NCI-H69 (cell line): ENCODE results near the gene RAPGEF3.

Source experiments
- DNase-seq: peaks from one replicate; lab custom pipeline; 2025; lab: John Stamatoyannopoulos, UW

The RAPGEF3 gene

DNA sequence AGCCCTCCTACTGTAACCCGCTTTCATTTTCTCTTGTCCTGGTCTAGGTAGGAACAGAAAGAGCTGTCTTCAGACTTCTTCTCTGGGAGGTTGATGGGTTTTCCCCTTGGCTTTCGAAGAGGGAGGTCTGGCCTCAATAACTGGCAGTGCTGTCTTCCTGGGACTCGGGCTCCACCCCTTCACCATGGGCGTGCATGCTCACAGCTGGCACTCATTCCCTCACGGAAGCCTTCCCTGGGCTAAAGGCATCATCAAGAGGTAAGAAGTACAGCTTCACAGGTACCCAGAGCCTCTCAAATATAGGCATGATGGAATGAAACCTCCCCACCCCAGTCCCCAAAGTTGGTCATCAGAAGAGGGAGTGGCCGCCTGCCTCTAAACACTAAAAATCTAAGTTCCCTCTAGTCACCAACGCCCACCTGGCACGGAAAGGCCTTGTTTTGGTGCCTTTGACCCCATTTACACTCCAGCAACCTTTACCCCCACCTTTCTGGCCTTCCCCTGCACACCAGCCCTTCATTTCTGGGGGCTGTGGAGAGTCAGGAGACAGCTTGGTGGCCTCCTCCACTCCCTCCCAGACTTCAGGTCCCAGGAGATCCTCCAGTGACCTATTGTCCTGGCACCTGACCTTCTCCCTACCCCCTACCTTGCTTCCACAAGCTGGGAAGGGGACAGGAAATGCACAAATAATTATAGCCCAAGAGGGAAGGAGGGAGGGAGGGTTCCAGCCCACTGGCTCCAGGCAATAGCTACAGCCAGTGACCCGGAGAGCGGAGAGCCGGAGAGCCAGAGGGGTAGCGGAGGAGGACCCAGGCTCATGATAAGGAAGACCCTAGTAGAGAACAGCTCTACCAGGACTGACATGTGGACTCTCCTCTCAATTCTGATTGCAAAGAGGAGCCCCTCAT is 2.8 kb downstream of the RAPGEF3 start:
- DNase-seq: peak; percentile 57

DNA sequence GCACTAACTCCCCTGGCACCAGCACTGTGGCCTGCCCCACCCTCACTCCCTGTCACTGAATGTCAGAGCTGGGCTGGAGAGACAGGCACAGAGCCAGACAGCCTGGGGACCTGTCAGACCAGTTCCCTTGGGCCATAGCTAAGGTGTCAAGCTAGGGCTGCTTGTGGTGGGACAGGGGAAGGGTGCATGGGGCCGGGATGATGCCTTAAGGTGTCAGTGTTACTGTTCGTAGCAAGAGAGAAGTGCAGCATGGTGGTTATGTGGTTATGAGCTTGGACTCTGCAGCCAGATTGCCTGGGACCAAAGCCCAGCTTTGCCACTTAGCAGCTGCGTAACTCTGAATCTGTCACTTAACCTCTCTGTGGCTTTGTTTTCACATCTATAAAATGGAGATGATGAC is 3.8 kb downstream of the RAPGEF3 start:
- DNase-seq: no peak

DNA sequence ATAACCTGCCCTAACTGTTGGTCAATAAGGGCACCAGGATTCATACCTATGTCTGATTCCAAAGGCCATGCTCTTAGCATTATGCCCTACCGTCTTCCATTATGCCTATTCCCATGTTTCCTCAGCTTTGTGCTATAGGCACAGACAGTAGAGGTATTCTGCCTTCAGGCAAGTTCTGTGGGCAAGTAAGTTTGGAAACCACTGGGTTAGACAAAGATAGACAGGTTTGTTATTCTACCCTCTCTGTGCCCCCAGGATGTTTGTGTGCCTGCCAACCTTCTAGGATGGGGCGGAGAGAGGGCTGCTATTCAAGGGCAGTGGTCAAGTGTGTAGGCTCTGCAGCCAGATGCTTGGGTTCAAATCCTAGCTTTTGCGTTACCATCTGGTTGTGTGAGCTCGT is 4.6 kb downstream of the RAPGEF3 start:
- DNase-seq: no peak

DNA sequence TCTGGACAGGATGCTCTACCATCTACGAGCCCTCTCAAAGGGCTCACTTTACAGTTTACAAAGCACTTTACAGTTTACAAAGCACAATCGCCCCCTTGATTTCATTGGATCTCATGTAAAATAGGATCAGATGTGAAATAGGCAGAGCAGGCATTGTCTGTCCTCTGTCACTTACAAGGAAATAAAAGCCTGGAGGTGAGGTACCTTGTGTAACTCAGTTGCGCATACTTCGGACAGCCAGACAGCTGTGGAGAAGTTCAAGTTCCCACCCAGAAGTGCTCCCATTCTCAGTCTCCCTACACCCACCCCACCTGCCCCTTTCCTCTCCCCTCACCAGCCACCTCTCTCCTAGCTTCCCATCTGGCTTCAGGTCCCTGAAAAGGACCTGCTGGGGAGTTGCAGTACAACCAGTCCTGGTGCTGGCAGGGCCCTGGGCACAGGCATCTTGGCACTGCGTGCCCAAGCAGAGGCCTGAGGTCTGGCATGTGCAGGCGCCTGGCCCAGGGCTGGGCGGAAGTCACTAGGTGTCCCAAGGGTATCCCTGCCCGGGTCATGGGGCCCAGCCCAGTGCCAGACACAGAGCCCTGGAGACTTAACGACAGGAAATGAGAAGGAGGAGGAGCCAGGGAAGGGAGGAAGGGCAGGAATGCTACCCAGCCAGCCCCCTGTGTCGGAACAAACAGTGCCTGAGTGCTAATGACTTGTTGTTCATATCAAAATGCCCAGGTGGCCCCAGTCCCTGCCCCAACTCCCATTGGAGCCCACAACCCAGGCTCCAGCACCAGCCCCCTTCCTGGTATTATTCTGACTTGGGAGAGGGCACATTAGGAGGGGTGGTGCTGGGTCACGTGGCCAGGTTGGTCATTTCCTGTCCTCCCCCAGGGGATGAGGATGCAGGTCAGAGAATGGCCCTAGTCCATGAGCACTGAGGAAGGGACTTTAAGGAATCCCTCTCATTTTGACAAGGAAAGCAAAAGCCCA is 5.4 kb downstream of the RAPGEF3 start:
- peak; percentile 85 for DNase-seq

DNA sequence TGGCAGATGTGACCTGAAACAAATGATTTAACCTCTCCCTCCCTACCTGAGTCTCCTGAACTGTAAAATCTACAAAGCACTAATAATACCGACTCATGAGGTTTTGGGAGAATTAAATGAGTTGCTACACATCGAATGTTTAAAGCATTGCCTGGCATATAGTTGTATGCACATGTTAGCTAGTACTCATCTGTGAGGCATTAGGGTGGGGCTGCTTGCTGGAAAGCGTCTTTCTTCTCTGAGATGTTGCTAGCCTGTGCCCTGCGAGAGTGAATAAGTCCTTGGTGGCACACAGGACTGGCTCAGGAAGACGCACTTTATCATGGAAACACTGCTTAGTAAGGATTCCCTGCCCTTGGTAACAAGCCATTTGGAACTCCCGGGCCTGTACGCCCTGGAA is 6.1 kb downstream of the RAPGEF3 start:
- no peak for DNase-seq

DNA sequence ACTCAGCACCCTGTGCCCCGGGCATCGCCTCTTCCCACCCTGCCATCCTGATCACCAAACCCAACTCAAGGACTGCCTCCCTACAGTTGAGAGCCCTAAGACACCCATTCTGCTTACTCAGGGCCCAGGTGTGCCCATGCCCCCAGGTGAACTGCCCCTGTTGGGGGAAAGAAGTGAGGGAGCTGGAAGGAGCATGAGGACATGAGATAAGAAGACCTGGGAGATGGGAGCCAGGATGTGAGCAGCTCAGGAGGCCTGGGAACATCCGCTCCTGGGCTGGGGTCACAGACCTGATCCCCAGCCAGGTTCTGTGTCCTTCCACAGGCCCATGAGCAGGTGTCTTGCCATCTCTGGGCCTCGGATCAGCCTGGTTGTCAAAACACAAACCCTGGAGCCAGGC is 6.6 kb downstream of the RAPGEF3 start:
- DNase-seq: no peak

DNA sequence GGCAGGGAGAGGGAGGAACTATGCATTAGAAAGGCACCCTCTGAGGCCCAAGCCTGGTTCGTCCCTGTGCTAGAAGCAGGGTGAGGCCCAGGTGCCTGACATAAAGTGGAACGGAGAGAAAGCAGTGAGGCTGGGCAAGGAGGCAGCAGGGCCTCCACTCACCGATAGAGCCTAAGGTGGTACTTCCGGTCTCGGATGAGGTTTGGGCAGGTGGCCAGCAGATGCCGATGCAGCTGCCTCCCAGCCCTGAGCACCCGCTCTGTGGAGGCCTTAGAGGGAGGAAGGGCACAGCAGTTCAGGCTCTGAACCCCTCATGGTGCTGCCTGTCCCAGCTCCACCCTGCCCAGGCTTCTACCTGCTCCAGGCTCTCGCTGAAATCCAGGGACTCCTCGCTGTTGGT is 7.1 kb downstream of the RAPGEF3 start:
- no peak for DNase-seq

DNA sequence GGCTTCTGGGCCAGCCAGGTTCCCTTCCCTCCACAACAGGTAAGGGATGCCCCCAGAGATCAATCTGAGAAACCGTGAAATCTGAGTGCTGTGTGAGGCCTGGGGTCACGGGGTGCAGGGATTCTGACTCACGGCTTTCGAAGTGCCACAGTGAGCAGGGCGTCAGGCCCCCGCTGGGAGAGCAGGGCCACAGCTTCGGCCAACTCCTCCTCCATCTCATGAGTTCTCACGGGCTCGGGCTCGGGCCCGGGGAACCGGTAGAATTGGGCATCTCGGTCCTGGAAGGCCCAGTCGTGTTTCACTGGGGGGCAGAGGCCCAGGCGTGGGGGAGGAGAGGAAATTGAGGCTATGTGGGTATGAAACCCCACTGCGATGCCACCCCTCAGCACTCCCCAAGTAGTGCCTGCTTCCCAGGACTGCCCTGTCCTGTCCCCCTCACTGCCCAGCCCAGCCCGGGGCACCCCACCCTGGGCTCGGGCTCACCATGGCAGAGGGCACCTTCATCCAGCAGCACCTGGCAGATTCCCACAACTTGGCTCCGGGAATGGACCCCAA is 7.7 kb downstream of the RAPGEF3 start:
- DNase-seq: no peak

DNA sequence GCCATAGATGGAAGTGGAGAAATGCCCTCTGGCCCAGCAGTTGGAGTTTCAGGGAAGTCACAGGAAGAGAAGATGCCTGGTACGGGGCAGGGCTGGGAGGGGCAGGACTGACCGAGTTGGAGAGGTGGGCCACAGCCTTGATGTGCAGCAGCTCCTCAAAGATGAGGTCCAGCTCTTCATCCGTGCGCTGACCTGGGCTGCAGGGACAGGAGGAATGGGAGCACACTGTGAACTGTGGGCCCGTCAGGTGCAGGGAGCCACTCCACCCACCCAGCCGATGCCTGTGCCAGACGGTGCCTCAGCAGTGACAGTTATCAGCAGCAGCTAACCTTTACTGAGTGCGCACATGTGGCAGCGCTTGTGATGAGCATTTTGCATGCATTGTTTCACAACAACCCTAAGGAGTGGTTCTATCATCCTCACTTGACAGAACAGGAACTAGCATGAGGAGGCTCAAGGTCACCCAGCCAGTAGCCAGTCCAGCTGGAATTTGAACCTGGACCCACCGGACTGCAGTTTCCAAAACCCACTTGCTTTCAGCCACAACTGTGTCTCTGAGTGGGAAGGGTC is 8.4 kb downstream of the RAPGEF3 start:
- no peak for DNase-seq

DNA sequence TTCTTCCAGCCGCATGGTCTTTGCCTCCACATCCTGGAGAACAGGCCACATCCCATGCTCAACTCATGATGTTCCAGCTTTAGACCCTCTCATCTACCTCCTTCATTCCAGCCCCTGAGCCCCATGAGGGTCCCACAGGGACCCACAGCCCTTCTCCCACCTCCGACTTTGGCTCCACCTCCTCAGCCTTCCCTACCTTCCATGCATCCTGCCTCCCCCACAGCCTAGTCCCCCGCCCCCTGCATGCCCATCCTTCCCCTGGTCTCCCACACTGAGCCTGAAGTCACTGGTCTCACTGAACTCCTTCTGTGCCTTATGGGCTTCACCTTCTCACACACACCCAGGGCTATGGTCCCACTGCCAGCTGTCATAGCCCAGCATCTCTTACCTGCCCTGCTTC is 9.8 kb downstream of the RAPGEF3 start:
- no peak for DNase-seq

DNA sequence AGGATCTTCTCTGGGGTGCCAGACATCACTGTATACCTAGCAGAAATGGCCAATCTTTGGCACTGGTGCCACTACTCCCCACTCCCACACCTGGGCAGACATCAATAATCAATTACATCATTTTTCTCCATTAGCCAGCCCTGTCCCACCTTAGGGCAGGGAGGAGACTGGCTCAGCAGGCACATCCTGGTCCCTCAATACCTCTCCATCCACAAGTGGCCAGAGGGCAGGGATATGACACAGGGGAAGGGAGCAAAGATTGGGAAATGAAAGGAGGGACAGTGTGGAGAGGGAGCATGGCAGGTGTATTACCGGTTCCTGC is 10.2 kb downstream of the RAPGEF3 start:
- no peak for DNase-seq

DNA sequence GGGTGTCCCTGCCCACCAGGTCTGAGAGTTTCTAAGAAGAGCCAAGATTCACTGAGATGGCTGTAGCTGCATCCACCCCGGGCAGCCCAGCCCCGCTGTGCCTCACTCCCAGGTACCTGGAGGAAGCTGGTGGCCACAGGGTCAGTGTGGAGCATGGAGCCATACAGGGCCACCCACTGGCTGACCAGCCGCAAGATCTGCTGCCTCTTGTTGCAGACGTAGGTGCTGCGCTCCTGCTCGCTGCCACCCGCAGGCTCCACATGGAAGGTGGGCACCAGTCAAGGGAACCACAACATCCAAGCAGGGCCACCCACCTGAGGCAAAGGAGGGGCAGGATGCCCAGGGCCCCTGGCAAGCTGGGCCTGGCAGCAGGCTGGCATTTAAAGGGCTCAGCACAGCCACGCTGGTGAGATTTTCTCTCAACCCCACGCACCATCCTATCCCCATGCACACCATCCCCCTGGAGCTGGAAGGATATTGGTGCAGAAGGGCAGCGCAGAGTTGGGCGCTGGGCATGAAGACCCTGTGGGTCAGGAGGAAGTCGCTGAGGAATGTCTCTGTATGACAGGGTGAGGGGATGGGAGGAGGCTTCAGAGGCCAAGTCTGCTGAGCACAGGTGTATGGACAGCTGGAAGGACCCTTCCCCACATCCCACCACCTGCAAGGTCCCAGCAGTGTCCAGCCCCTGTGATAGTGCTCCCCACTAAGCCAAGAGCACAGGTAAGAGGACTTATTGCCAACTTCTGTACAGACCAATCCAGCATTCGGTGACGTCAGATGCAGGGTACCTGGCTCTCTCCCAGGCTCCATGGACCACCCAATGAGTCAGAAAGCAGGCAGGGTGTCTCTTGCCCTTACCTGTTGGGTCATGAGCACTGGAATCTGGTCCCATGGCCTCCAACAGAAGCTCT is 10.8 kb downstream of the RAPGEF3 start:
- DNase-seq: no peak

DNA sequence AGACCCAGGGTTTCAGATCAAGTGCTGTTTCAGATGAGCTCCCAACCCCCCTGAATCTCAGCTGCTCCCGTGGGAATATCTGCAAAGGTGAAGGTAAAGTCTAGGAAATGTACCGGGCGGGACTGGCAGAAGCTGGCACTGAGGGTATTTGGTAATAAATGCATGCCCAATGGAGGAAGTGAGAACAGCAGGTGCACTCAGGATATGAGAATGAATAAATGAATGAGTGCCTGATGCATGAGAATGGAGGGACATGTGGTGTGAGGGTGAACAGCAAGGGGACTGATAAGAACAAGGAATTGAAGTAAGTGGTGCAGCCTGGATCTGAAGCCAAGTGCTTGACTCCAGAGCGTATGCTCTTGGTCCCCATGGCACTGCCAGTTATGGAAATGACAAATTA is 11.6 kb downstream of the RAPGEF3 start:
- peak; percentile 16 for DNase-seq

DNA sequence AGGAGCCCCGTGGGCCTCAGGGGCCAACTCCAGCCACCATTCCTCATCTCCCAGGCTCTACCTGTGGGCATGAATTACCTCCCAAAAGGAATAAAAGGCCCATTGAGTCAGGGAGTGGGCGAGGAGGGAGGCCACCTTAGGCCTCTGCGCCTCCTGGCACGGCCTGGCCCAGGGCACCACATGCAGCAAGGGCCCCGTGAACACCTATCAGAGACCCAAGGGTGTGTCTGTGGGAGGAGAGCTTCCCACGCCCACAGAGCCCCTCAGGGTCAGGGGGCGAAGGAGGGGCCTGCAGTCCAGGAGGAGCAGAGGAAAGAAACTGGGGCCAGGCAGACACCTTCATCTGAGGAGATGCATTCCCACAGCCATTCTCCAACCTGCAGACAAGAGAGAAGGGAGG is 12.2 kb downstream of the RAPGEF3 start:
- no peak for DNase-seq

DNA sequence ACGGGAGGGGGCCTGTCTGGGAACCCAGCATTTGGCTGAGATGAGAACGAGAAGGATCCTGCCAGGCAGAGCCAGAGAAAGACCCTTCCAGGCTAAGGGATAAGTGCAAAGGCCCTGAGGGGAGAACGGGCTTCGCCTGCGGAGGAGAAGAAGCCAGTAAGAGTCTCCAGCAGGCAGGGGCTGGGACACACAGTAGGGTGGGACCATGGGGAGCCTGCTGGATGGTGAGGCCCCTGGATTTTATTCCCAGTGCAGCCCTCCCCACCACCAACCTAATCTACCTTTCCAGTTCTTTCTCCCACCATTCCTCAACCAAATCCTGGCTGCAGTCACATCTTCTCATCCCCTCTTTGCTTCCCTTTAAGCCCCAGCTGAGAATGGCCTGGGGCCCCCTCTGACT is 12.6 kb downstream of the RAPGEF3 start:
- DNase-seq: no peak

DNA sequence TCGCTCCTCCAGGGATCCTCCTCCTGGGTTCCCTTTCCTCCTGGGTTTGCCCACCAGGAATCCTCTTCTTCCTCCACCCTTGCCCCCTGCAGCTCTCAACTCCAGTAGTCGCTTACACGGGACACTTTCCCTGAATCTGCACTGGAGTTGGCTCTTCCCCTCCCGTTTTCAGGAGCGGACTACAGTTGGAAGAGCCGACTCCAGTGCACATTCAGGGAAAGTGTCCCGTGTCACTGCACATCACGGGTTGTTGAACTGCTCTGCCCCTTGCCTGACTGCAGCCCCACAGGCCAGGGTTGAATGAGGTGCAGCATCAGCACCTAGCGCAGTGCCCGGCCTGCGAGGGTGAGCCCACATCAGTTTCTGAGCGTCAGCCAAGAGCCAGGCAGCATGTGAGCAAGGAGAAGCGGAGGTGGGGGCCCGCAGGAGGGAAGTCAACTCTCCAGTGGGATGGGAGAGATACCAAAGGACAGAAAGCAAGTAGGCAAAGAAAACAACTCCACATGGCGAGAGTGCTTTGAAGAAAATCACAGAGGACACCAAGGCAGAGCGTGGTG is 13.1 kb downstream of the RAPGEF3 start:
- DNase-seq: no peak

DNA sequence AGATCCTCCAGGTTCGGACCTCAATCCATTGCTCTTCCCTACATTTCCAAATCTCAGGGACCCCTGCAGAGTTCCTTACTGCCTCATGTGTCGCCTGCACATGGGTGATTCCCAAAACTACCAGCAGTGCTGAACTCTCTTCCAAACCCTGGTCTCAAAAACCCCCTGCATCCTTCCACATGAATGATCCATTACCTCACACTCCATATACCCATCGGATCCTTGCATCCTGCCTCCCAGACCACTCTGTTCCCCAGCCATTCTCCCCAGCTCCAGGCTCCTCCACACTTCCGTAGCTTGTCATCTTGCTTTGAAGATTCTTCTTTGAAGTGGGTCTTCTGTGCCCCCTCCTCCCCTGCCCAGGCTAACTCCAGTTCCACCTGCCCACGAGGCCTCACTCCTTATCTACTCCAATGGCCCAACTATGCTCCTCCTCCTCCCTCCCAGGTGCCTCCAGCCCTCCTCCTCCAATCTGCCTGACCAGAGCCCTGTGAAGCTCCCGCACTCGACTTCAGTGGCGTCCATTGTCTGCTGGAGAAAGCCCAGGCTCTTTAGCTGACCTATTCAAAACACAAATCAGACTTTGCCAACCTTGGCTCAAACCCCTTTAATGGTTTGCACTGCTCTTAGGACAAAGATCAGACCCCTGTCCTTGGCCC is 13.8 kb downstream of the RAPGEF3 start:
- DNase-seq: no peak

DNA sequence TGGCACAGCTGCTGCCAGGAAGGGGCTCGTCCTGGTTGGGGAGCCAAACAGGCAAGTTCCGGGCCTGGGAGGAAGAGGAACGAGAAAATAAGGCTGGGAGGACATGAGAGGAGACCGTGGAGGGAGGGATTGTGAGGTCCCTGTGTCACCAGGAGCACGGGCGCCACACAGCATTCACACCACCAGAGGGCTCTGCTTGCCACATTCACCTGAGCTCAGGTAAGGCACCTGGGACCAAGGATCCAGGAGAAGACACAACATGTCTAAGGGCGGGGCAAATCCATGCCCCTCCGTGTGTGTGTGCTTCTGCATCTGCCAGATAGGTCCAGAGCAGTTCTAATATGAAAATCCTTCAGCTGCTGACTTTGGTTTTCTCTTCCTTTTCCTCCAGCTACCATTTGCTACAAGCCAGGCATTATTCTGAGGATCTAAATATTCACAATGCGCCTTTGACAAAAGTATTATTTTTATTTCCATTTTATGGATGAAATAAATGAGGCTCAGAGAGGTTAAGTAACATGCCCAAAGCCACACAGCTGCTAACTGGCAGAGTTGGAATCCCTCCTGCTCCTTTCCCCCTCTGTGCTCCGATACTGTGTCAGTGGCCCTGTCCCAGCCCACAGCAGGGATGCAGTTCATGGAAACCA is 14.6 kb downstream of the RAPGEF3 start:
- DNase-seq: peak; percentile 90

DNA sequence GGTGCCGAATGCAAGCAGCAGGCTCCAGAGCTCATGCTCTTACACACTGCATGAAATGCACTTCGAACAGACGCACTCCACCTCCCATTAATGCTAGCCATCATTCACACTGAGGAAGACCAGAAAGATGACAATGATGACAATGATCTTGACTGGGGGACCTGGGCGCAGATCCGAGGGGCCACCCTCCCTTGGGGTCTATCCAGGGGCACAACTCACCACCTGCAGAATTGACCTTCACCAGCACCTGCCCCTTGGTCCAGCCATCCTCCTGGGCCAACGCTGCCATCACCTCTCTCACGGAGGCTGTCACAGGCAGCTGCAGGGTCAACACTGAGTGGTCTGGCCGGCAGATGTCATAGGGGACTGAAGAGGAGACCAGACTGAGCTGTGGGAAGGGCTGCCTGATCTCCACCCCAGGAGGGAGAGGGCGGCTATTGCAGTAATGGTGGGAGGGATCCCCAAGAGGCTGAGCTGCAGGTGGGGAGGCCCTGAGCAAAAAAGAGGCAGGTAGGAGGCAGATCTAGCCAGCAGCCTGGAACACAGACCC is 15.3 kb downstream of the RAPGEF3 start:
- no peak for DNase-seq
